ENCODE measurements around the gene DNALI1. TPM values are rescaled to one million over a fixed set of nuclear protein-coding genes. Genes with fewer than 3 reads are reported as not detected.

The DNALI1 gene
- polyA plus RNA-seq, 1 experiment, result 3.8 TPM

DNA sequence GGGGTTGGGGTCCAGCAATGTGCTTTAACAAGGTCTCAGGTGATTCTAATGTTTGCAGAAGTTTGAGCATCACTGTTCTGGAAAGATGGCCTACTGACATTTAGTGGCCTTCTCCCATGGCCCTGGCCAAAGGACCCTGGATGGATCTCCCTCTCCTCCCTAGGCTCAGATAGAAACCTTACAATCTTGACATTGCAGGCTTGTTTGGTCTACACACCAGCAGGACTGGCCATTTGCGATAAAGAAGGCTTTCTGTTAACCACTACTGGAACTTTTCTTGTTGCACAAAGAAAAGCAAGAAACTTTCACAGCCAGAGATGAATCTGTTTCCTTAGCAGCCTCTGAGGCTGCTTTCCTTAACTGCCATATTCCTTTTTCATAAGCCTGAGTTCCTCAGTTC, 6.2 kb downstream of the DNALI1 start:
- peaks cover 17% of the 10 kb centered on the region for H3K36me3 ChIP-seq (ENCODE audit: control insufficient read depth, insufficient read depth, low read length)
- ChIA-PET CTCF (no interaction called here), POLR2A (no interaction called here)
- no peaks in the 10 kb centered on the region for H3K27me3 ChIP-seq (ENCODE audit: control insufficient read depth, insufficient read depth, low read length)
- no peak overlapping the region for H3K4me3 ChIP-seq (ENCODE audit: low read depth, low read length)
- TF ChIP-seq CTCF (IDR thresholded peaks at IDR 0.05; ENCODE audit: insufficient read depth, low read depth, low read length), result no peak
- DNase-seq (ENCODE audit: low read depth), result no peak

- H3K27me3 ChIP-seq (ENCODE audit: control insufficient read depth, insufficient read depth, low read length), result no peaks in the 10 kb centered on the region
- CTCF ChIA-PET, result interaction anchor here (1.7 kb wide), 1 partner anchor 117 kb away, joined by 4 read pairs; no protein-coding TSS in a partner anchor
- H3K36me3 ChIP-seq (ENCODE audit: control insufficient read depth, insufficient read depth, low read length), result peaks cover 20% of the 10 kb centered on the region
- no peak for TF ChIP-seq CTCF (IDR thresholded peaks at IDR 0.05; ENCODE audit: insufficient read depth, low read depth, low read length)
- no peak overlapping the region for H3K4me3 ChIP-seq (ENCODE audit: low read depth, low read length)
- no peak for DNase-seq (ENCODE audit: low read depth)
- POLR2A ChIA-PET, result no interaction called here
Measured at GRCh38 chr1:37564892-37565291, 8.2 kb downstream of the DNALI1 start.

- no peak for TF ChIP-seq CTCF (IDR thresholded peaks at IDR 0.05; ENCODE audit: insufficient read depth, low read depth, low read length)
- H3K4me3 ChIP-seq (ENCODE audit: low read depth, low read length), result no peak overlapping the region
- H3K27me3 ChIP-seq (ENCODE audit: control insufficient read depth, insufficient read depth, low read length), result no peaks in the 10 kb centered on the region
- no peak for DNase-seq (ENCODE audit: low read depth)
- ChIA-PET CTCF (no interaction called here), POLR2A (no interaction called here)
- peaks cover 23% of the 10 kb centered on the region for H3K36me3 ChIP-seq (ENCODE audit: control insufficient read depth, insufficient read depth, low read length)
Measured at GRCh38 chr1:37567023-37567422, 10.3 kb downstream of the DNALI1 start.

DNA sequence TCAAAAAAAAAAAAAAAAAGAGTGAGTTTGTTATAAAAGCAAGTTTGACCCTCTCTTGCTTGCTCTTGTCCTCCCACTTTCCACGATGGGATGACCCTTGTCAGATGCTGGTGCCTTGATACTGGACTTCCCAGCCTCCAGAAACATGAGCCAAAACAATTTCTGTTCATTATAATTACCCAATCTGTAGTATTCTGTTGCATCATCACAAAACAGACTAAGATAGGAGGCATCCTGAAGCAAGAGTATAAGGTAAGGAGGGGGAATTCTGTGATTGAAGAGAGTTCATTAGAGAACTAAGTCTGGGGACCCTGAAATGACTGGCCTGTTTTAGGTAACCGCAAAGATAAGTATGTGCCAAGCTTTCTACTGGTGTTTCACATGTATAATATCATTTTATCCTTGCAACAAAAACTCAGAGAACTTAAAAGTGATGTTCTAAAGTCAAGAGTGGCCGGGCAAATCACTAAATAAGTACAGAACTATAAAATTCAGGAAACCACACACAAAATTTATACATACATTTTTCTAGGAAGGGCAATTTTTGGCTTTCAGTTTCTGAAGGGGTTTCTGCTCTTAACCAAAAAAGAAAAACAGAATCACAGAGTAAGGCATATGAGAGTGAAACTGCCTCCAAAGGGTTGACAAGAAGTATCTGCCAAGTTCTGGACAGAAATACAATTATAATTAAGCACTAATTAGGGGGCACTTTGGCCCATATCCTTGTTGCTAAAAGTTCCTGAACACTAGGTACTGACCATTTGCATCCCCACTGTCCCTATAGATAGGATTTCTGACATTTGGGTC, 14.0 kb downstream of the DNALI1 start:
- POLR2A ChIA-PET, result no interaction called here
- no peak overlapping the region for H3K4me3 ChIP-seq (ENCODE audit: low read depth, low read length)
- TF ChIP-seq CTCF (IDR thresholded peaks at IDR 0.05; ENCODE audit: insufficient read depth, low read depth, low read length), result no peak

GRCh38 chr1:37574834-37575480, 18.2 kb downstream of the DNALI1 start:
- CTCF ChIA-PET, result interaction anchor here (1.0 to 1.1 kb wide), 2 partner anchors 88 to 107 kb away, joined by 4 read pairs; no protein-coding TSS in a partner anchor
- no peak overlapping the region for H3K4me3 ChIP-seq (ENCODE audit: low read depth, low read length)
- POLR2A ChIA-PET, result no interaction called here
- H3K36me3 ChIP-seq (ENCODE audit: control insufficient read depth, insufficient read depth, low read length), result peaks cover 15% of the 10 kb centered on the region
- no peaks in the 10 kb centered on the region for H3K27me3 ChIP-seq (ENCODE audit: control insufficient read depth, insufficient read depth, low read length)
- DNase-seq (ENCODE audit: low read depth), result peak; percentile 70
- TF ChIP-seq CTCF (IDR thresholded peaks at IDR 0.05; ENCODE audit: insufficient read depth, low read depth, low read length), result no peak

More for the DNA sequence above, 14.0 kb downstream of the DNALI1 start:
- CTCF ChIA-PET, result no interaction called here
- no peak for DNase-seq (ENCODE audit: low read depth)
- Histone ChIP-seq H3K27me3 (ENCODE audit: control insufficient read depth, insufficient read depth, low read length) (no peaks in the 10 kb centered on the region), H3K36me3 (ENCODE audit: control insufficient read depth, insufficient read depth, low read length) (peaks cover 29% of the 10 kb centered on the region)
